ENCODE results near the gene TAF4.

TAF4 gene

GRCh38 chr20:61980647-61981583 lies 84.8 kb downstream of the TAF4 start:
- no peak overlapping the region for H2AFZ ChIP-seq (ENCODE audit: low read depth, low read length, severe bottlenecking)
- no peak overlapping the region for H3K27ac ChIP-seq (ENCODE audit: low read depth, low read length)
- no peaks in the 10 kb centered on the region for H3K9me3 ChIP-seq (ENCODE audit: insufficient read depth, low read length)
- no peak overlapping the region for H3K4me2 ChIP-seq (ENCODE audit: low read depth, low read length, poor library complexity, severe bottlenecking)
- H3K9ac ChIP-seq (ENCODE audit: low read length), result no peak overlapping the region
- no peaks in the 10 kb centered on the region for H3K9me2 ChIP-seq (replicated peaks; ENCODE audit: insufficient read depth, low read length)
- no peaks in the 10 kb centered on the region for H4K20me1 ChIP-seq (ENCODE audit: low read depth, low read length)
- H3K36me3 ChIP-seq (ENCODE audit: low read length), result no peaks in the 10 kb centered on the region
- H3K27me3 ChIP-seq (ENCODE audit: low read length), result no peaks in the 10 kb centered on the region
- TF ChIP-seq EZH2phosphoT487 (conservative IDR thresholded peaks at IDR 0.05; ENCODE audit: low read length) (no peak), CTCF (IDR thresholded peaks at IDR 0.05; ENCODE audit: insufficient read depth, low read length, poor library complexity, severe bottlenecking) (peak; percentile 9)
- no peaks in the 10 kb centered on the region for H3K79me2 ChIP-seq (ENCODE audit: insufficient read depth, low read length)
- H3K4me3 ChIP-seq (ENCODE audit: insufficient read depth, low read length, poor library complexity, severe bottlenecking), result no peak overlapping the region
- 0 out of 2 replicates have a peak, but pooled peaks cover 3% of the 10 kb centered on the region for H3F3A ChIP-seq (ENCODE audit: insufficient read depth)

GRCh38 chr20:61979701-61980635 lies 85.7 kb downstream of the TAF4 start:
- Histone ChIP-seq H3F3A (ENCODE audit: insufficient read depth) (no peaks in the 10 kb centered on the region), H3K9me3 (ENCODE audit: insufficient read depth, low read length) (no peaks in the 10 kb centered on the region), H3K36me3 (ENCODE audit: low read length) (no peaks in the 10 kb centered on the region), H3K27me3 (ENCODE audit: low read length) (no peaks in the 10 kb centered on the region), H4K20me1 (ENCODE audit: low read depth, low read length) (no peaks in the 10 kb centered on the region), H3K4me3 (ENCODE audit: insufficient read depth, low read length, poor library complexity, severe bottlenecking) (no peak overlapping the region), H3K9me2 (replicated peaks; ENCODE audit: insufficient read depth, low read length) (no peaks in the 10 kb centered on the region), H3K27ac (ENCODE audit: low read depth, low read length) (no peak overlapping the region), H2AFZ (ENCODE audit: low read depth, low read length, severe bottlenecking) (no peak overlapping the region), H3K79me2 (ENCODE audit: insufficient read depth, low read length) (no peaks in the 10 kb centered on the region), H3K9ac (ENCODE audit: low read length) (no peak overlapping the region), H3K4me2 (ENCODE audit: low read depth, low read length, poor library complexity, severe bottlenecking) (no peak overlapping the region)
- TF ChIP-seq EZH2phosphoT487 (conservative IDR thresholded peaks at IDR 0.05; ENCODE audit: low read length), result no peak

GRCh38 chr20:61979090-61979489 lies 86.6 kb downstream of the TAF4 start:
- H3K36me3 ChIP-seq (ENCODE audit: low read length), result no peaks in the 10 kb centered on the region
- no peak overlapping the region for H2AFZ ChIP-seq (ENCODE audit: low read depth, low read length, severe bottlenecking)
- no peak overlapping the region for H3K27ac ChIP-seq (ENCODE audit: low read depth, low read length)
- TF ChIP-seq CTCF (IDR thresholded peaks at IDR 0.05; ENCODE audit: insufficient read depth, low read length, poor library complexity, severe bottlenecking) (no peak), EZH2phosphoT487 (conservative IDR thresholded peaks at IDR 0.05; ENCODE audit: low read length) (no peak)
- no peaks in the 10 kb centered on the region for H4K20me1 ChIP-seq (ENCODE audit: low read depth, low read length)
- H3K9ac ChIP-seq (ENCODE audit: low read length), result no peak overlapping the region
- H3F3A ChIP-seq (ENCODE audit: insufficient read depth), result no peaks in the 10 kb centered on the region
- H3K9me2 ChIP-seq (replicated peaks; ENCODE audit: insufficient read depth, low read length), result no peaks in the 10 kb centered on the region
- H3K4me2 ChIP-seq (ENCODE audit: low read depth, low read length, poor library complexity, severe bottlenecking), result no peak overlapping the region
- H3K4me3 ChIP-seq (ENCODE audit: insufficient read depth, low read length, poor library complexity, severe bottlenecking), result no peak overlapping the region
- H3K9me3 ChIP-seq (ENCODE audit: insufficient read depth, low read length), result no peaks in the 10 kb centered on the region
- no peaks in the 10 kb centered on the region for H3K79me2 ChIP-seq (ENCODE audit: insufficient read depth, low read length)
- no peaks in the 10 kb centered on the region for H3K27me3 ChIP-seq (ENCODE audit: low read length)
